HG03039 (cell line): ENCODE measurements around the gene SLFN12L.
A peak's percentile ranks its signal among the peaks of the same experiment; 100 is the strongest.

Experiments used
- ATAC-seq: cut with Tn5 transposase; IDR thresholded peaks from one replicate; pipeline ENCODE4 v1.9.1; 2021; ENCODE audit warnings: mild to moderate bottlenecking, moderate library complexity; ENCODE audit not compliant: unreplicated experiment

Gene SLFN12L

DNA sequence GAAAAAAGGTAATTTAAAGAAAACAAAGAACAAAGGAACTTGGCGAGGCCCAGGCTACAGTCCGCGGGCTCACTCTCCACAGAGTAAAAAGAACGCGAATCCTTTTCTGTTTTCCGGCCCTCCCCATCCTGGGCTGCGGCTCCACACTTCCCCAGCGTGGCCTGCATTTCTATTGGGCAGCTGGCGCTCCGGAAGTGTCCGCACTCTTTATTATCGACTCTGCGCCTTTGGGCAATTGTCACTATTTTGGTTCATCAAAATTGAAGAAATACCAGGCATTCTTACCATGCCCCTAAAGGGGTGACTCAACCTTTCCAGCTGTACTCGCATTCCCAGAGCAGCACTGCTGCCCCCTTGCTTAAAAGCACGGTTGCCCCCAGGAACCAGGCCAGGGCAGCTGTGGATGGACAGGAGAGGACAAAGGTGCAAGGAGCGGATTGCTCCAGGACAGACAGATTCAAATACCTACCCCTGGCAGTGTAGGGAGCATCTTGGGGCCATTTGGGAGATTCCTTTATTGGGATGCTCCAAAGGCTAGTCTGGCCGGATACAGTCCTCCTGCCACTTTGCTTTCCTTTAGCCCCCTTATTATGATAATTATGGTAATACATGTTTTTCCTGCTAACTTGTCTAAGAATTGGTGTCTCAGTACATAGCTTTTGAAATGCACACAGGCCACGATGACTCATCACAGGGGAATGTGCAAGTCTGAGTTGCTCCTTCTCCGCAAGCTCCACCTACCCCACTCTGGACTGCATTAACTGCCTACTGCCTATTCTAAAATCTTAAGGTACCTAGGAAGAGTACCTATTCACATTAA lies 104.2 kb downstream of the SLFN12L start:
- ATAC-seq = no peak

DNA sequence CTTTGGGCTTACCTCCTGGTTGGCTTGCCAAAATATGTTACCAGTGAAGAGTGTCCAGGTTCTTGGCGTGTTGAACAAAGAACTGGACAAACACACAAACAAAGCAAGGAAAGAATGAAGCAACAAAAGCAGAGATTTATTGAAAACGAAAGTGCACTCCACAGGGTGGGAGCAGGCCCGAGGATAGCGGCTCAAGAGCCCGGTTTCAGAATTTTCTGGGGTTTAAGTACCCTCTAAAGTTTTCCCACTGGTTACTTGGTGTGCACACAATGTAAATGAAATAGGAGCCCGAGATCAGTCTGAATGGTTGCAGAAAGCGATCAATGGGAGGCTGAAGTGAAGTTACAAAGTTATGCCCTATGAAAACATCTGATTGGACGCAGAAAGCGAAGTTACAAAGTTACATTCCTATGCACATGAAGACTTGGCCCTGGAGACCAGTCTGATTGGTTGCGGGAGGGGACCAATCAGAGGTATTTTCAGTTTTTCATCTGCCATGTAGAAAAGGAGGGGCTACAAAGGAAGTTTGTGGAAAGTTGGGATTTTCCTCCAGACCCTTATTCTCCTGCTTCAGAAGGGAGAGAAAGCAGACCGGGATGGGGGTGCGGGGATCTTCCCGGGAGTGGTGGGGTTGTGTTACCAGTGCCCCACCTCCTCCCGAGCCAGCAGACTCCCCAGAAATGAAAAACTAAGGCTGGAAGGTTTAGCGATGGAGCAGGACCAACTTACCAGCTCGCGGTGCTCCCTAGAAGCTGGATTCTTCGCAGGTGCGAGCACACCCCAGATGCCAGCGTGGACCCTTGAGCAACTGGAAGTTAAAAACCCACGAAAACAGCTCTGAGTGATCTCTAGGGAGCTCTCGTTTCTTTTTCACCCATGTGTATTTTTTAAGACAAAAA lies 105.1 kb downstream of the SLFN12L start, which contains the start of gene SLFN12:
Gene SLFN12, minus strand, starts transcription at position 325 of the 899 bp plus-strand sequence. CDS start 9,472 bp downstream, outside the sequence.
- ATAC-seq = peak; percentile 45

GRCh38 chr17:35429702-35430101 lies 107.8 kb downstream of the SLFN12L start:
- ATAC-seq = no peak

DNA sequence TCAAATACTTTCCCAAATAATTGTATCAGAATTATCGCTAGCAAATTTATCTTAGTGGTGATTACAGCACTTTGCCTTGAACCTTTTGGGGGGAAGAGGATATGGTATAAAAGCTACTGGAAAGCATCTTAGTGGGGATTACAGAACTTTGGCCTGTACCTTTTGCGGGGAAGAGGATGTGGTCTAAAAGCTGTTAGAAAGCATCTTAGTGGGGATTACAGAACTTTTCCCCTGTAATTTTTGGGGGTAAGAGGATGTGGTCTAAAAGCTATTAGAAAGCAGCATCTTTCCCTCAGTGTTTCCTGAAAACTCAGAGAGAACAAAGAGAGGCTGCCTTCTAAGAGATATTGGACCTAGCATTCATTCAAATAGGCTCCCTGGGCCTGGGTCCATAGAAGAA lies 109.2 kb downstream of the SLFN12L start:
- ATAC-seq = no peak

- ATAC-seq = no peak
These were observed 113.7 kb downstream of the SLFN12L start for GRCh38 chr17:35423761-35424160.
